Smooth muscle cell of the pulmonary artery (primary cell): Measurements from ENCODE around the gene CASZ1. TPM values are rescaled to one million over a fixed set of nuclear protein-coding genes. Genes with fewer than 3 reads are reported as not detected.

ENCODE experiments used
- total RNA-seq: library from RNA; depleted of rRNA; stranded (reverse); fragments of >200 nt; gene quantifications from 2 replicates; pipeline ENCODE4 v1.2.3, GENCODE V29; 2014

Gene CASZ1, protein sequence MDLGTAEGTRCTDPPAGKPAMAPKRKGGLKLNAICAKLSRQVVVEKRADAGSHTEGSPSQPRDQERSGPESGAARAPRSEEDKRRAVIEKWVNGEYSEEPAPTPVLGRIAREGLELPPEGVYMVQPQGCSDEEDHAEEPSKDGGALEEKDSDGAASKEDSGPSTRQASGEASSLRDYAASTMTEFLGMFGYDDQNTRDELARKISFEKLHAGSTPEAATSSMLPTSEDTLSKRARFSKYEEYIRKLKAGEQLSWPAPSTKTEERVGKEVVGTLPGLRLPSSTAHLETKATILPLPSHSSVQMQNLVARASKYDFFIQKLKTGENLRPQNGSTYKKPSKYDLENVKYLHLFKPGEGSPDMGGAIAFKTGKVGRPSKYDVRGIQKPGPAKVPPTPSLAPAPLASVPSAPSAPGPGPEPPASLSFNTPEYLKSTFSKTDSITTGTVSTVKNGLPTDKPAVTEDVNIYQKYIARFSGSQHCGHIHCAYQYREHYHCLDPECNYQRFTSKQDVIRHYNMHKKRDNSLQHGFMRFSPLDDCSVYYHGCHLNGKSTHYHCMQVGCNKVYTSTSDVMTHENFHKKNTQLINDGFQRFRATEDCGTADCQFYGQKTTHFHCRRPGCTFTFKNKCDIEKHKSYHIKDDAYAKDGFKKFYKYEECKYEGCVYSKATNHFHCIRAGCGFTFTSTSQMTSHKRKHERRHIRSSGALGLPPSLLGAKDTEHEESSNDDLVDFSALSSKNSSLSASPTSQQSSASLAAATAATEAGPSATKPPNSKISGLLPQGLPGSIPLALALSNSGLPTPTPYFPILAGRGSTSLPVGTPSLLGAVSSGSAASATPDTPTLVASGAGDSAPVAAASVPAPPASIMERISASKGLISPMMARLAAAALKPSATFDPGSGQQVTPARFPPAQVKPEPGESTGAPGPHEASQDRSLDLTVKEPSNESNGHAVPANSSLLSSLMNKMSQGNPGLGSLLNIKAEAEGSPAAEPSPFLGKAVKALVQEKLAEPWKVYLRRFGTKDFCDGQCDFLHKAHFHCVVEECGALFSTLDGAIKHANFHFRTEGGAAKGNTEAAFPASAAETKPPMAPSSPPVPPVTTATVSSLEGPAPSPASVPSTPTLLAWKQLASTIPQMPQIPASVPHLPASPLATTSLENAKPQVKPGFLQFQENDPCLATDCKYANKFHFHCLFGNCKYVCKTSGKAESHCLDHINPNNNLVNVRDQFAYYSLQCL (N-terminal part only)
- 0.26 and 0.50 TPM in 2 replicates for total RNA-seq

DNA sequence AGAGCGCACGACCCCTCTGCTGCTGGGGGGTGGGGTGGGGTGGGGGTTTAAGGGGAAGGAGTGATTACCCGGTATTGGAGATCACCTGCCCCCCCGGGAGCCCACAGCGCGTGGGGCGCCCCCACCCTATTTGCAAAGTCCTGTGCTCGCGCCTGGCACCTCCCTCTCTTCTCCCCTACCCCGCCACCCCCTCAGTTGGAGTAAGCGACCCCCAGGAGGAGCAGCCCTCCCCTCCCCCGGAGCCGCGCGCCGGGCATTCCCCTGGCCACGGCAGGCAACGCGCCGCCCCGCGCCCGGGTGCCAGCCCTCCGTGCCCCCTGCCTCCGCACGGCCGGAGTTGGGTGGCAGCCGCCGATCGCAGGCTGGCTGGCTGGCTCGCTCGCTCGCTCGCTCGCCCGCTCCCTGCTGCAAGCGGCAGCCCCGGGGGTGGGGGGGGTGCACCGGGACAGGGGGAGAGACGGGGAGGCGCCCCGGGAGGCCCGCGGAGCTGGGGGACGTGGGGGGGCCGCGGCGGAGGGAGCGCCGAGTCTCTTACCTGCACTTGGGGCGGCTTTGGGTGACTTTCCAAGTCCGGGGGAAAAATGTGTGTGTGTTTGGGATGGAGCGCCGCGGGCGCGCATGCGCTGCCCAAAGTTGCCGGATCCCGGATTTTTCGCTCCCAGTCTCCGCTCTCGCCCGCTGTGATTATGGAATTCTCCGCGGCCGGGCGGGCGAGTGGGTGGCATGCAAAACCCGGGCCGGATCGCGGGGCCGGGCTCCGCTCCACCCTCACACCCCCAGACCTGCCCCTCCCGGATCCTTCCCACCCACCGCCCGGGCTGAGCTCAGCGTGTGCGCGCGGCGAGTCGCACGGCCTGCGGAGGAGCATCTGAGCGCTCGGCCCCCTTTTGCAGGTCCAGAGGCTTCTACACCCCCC lies at the start of gene CASZ1:
Gene CASZ1 (minus strand): TSS at position 618 of the 916 bp plus-strand sequence. CDS start 102,757 bp downstream, outside the sequence.

Other genes starting within 250 kb of the CASZ1 start
- gene TARDBP, start 216.0 kb upstream of the CASZ1 start, total RNA-seq = 53.5 and 78.4 TPM in 2 replicates